PC-9 (cell line): ENCODE data around the gene RIMS3. TPM values are rescaled to one million over a fixed set of nuclear protein-coding genes. Genes with fewer than 3 reads are reported as not detected.

Experiments used
- BruUV-seq: library from RNA; stranded (reverse); fragments of 400-500 nt; replicated peaks from 2 replicates; lab custom pipeline; 2021; lab: Mats Ljungman, UMichigan
- CTCF ChIA-PET: fragments of 300-600 bp; sonication (Branson Sonifier 250); formaldehyde crosslinking; loops from one replicate; lab custom pipeline; 2022; ENCODE audit warnings: antibody characterized with exemption; lab: Charles Lee
- POLR2A ChIA-PET: fragments of 300-600 bp; sonication (Branson Sonifier 250); formaldehyde crosslinking; loops from one replicate; lab custom pipeline; 2022; ENCODE audit warnings: antibody characterized with exemption; ENCODE audit not compliant: unreplicated experiment; lab: Charles Lee
- DNase-seq, 2 experiments: peaks; one replicate each; pipeline versions ENCODE4 v3.0.0 to v3.0.0-alpha.2; 2015 to 2022; ENCODE audit warnings: mixed read lengths in 1 of 2
- H2AFZ ChIP-seq: fragments of 200-600 bp; sonication (generic); 2 replicates; pipeline ENCODE4 v1.8.1; 2017; ENCODE audit warnings: antibody characterized with exemption
- H3F3A ChIP-seq: fragments of 200-600 bp; sonication (generic); 2 replicates; pipeline ENCODE4 v1.8.1; 2017; ENCODE audit warnings: antibody characterized with exemption, mild to moderate bottlenecking, low read depth; ENCODE audit not compliant: insufficient read depth
- H3K27ac ChIP-seq: fragments of 200-600 bp; sonication (generic); 2 replicates; pipeline ENCODE4 v1.6.1; 2016; ENCODE audit warnings: mixed run types
- H3K27me3 ChIP-seq: fragments of 200-600 bp; sonication (generic); 2 replicates; pipeline ENCODE4 v1.6.1; 2016; ENCODE audit warnings: low read depth, mixed run types; ENCODE audit not compliant: insufficient read depth
- H3K36me3 ChIP-seq: fragments of 200-600 bp; sonication (generic); 2 replicates; pipeline ENCODE4 v1.6.1; 2016; ENCODE audit warnings: low read depth, mixed run types
- H3K4me1 ChIP-seq: fragments of 200-600 bp; sonication (generic); replicated peaks from 2 replicates; pipeline ENCODE4 v1.6.1; 2016; ENCODE audit warnings: mixed run types; ENCODE audit not compliant: insufficient read depth
- H3K4me2 ChIP-seq: fragments of 200-600 bp; sonication (generic); 2 replicates; pipeline ENCODE4 v1.6.1; 2017; ENCODE audit warnings: mixed run types
- H3K4me3 ChIP-seq: fragments of 200-600 bp; sonication (generic); 2 replicates; pipeline ENCODE4 v1.6.1; 2016; ENCODE audit warnings: mixed run types
- H3K79me2 ChIP-seq: fragments of 200-600 bp; sonication (generic); 2 replicates; pipeline ENCODE4 v1.6.1; 2017; ENCODE audit warnings: low read depth, mixed run types
- H3K9me2 ChIP-seq: fragments of 200-600 bp; sonication (generic); 2 replicates; pipeline ENCODE4 v1.8.1; 2017; ENCODE audit warnings: mild to moderate bottlenecking; ENCODE audit not compliant: insufficient read depth
- H3K9me3 ChIP-seq: fragments of 200-600 bp; sonication (generic); 2 replicates; pipeline ENCODE4 v1.8.1; 2016; ENCODE audit warnings: low read depth; ENCODE audit not compliant: insufficient read depth
- H4K20me1 ChIP-seq: fragments of 200-600 bp; sonication (generic); 2 replicates; pipeline ENCODE4 v1.8.1; 2017; ENCODE audit not compliant: insufficient read depth
- CTCF ChIP-seq: fragments of 200-600 bp; sonication (generic); conservative IDR thresholded peaks from 2 replicates; pipeline ENCODE4 v1.6.1; 2017; ENCODE audit warnings: mixed run types, antibody characterized with exemption, mild to moderate bottlenecking, moderate library complexity
- EZH2 ChIP-seq: fragments of 200-600 bp; sonication (generic); IDR thresholded peaks from 2 replicates; pipeline ENCODE4 v1.8.0; 2017; ENCODE audit warnings: antibody characterized with exemption, low read depth
- intact Hi-C: fragments of 100-400 bp; cut with micrococcal nuclease; formaldehyde crosslinking; loops from one replicate; pipeline ENCODE4 v1.10.0; 2022; ENCODE audit not compliant: unreplicated experiment
- total RNA-seq: library from RNA; stranded (reverse); gene quantifications from 2 replicates; pipeline ENCODE4 v1.2.3, GENCODE V29; 2021

Gene RIMS3
- total RNA-seq, 1 experiment from 2014 or later = 12.9 TPM

- intact Hi-C loops = no loop called here
- ChIA-PET POLR2A (no interaction called here), CTCF (no interaction called here)
- BruUV-seq = no TSS peak
- TF ChIP-seq EZH2 = no peak
- no peaks in the 10 kb centered on the region for H3K79me2 ChIP-seq
- H3K4me1 ChIP-seq = peaks cover 19% of the 10 kb centered on the region; the same call in 1 of the 2 replicates
- H4K20me1 ChIP-seq = no peaks in the 10 kb centered on the region
- H3K27ac ChIP-seq = no peak overlapping the region
- no peak overlapping the region for H3K4me3 ChIP-seq
- no peak overlapping the region for H3K4me2 ChIP-seq
- peak in 1 of 2 experiments; percentile 41 for DNase-seq
- H3K9me3 ChIP-seq = no peaks in the 10 kb centered on the region
- H3F3A ChIP-seq = peaks cover 7% of the 10 kb centered on the region; the same call in 1 of the 2 replicates
- H3K36me3 ChIP-seq = no peaks in the 10 kb centered on the region
- H2AFZ ChIP-seq = no peak overlapping the region
- no peaks in the 10 kb centered on the region for H3K27me3 ChIP-seq
- no peaks in the 10 kb centered on the region for H3K9me2 ChIP-seq
These were observed 3.3 kb downstream of the RIMS3 start for GRCh38 chr1:40662151-40662550.

GRCh38 chr1:40661678-40662077 lies 3.8 kb downstream of the RIMS3 start:
- no peak overlapping the region for H3K4me2 ChIP-seq
- ChIA-PET CTCF (no interaction called here), POLR2A (no interaction called here)
- DNase-seq = no peak
- no peaks in the 10 kb centered on the region for H3K79me2 ChIP-seq
- H4K20me1 ChIP-seq = no peaks in the 10 kb centered on the region
- no peak overlapping the region for H3K27ac ChIP-seq
- peaks cover 7% of the 10 kb centered on the region; the same call in 1 of the 2 replicates for H3F3A ChIP-seq
- no peak overlapping the region for H3K4me3 ChIP-seq
- H2AFZ ChIP-seq = no peak overlapping the region
- intact Hi-C loops = no loop called here
- H3K36me3 ChIP-seq = no peaks in the 10 kb centered on the region
- H3K9me3 ChIP-seq = no peaks in the 10 kb centered on the region
- H3K9me2 ChIP-seq = no peaks in the 10 kb centered on the region
- peaks cover 19% of the 10 kb centered on the region; the same call in 1 of the 2 replicates for H3K4me1 ChIP-seq
- no TSS peak for BruUV-seq
- H3K27me3 ChIP-seq = no peaks in the 10 kb centered on the region
- no peak for TF ChIP-seq EZH2
- TF ChIP-seq CTCF = no peak

GRCh38 chr1:40659649-40659947 lies 5.9 kb downstream of the RIMS3 start:
- Histone ChIP-seq H2AFZ (no peak overlapping the region), H3K9me3 (no peaks in the 10 kb centered on the region), H3F3A (peaks cover 7% of the 10 kb centered on the region; the same call in 1 of the 2 replicates), H3K4me2 (no peak overlapping the region), H3K9me2 (no peaks in the 10 kb centered on the region), H3K27me3 (no peaks in the 10 kb centered on the region), H3K79me2 (no peaks in the 10 kb centered on the region), H3K27ac (no peak overlapping the region), H3K4me3 (no peak overlapping the region), H4K20me1 (no peaks in the 10 kb centered on the region), H3K4me1 (peaks cover 13% of the 10 kb centered on the region; the same call in 1 of the 2 replicates), H3K36me3 (no peaks in the 10 kb centered on the region)
- no peak for TF ChIP-seq EZH2
- no peak for TF ChIP-seq CTCF
- POLR2A ChIA-PET = no interaction called here
- BruUV-seq = no TSS peak
- intact Hi-C loops = no loop called here
- CTCF ChIA-PET = interaction anchor here (0.5 to 1.2 kb wide), 2 partner anchors 34 to 77 kb away, joined by 3 to 4 read pairs; no protein-coding TSS in a partner anchor
- DNase-seq = no peak
